Measurements from ENCODE around the gene METTL17.

- TF ChIP-seq EZH2phosphoT487 (IDR thresholded peaks at IDR 0.05; ENCODE audit: insufficient read depth, low read depth) (no peak), EZH2 (IDR thresholded peaks at IDR 0.05; ENCODE audit: insufficient read depth, poor library complexity, severe bottlenecking) (no peak)
These were observed 50.0 kb downstream of the METTL17 start for GRCh38 chr14:21039585-21040369.
